Activated CD8-positive, alpha-beta memory T cell treated with anti-CD3 and anti-CD28 coated beads, Interleukin-2, amount 50 U/mL, for 4 hours (primary cell): Measurements from ENCODE around the gene MIB1.

Experiments
- DNase-seq: peaks from one replicate; pipeline ENCODE4 v3.0.0-alpha.2; 2020

Gene MIB1

DNA sequence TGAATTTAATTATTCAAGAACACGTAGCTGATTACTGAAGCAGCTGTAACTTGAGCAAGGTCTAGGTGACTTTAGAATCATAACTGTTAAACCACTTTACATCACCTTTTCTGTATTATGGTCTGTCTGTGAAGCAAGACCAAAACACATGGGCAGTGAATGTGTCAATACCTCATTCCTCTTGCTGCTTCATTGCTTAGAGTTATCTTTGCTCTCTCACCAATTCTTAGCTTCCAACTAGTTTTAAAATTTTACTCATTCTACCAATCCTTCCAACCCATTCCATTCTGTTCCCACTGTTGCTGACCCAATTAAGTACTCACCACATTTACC lies 80.2 kb downstream of the MIB1 start:
- no peak for DNase-seq

DNA sequence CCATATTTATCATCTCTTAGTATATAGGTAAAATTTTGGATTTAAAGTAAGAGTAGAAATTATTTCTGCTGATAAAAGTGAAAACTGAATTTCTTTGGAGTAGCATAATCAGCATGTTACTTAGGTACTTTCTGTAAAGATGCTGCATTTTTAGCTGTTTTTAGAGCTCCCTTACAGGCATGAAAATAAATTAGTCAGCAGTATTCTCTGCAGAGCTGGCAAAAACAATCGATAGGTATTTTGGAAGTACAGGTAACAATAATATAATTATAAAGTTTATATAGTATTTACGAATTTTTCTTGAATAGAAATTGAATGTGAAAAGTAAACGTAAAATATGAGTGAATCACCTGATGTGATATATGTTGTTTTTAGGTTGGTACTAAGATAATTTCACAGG lies 83.3 kb downstream of the MIB1 start:
- no peak for DNase-seq

DNA sequence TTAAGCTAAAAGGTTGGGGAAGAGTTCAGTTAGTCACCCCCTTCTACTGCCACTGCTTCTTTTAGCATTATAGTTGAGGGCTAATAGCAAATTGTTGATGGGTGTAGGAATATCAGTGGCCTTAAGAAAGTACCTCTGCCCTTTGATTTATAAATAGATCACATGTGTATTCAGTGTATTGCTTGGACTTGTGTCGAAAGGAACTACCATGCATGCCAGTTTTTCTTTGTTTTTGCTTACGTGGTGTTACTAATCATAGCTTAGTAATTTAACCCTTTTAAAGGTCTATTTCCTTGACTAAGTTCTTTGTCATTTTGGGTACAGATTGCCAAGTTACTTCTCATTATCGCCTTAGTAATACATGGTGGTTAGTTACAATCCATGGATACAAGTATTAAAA lies 85.6 kb downstream of the MIB1 start:
- no peak for DNase-seq

DNA sequence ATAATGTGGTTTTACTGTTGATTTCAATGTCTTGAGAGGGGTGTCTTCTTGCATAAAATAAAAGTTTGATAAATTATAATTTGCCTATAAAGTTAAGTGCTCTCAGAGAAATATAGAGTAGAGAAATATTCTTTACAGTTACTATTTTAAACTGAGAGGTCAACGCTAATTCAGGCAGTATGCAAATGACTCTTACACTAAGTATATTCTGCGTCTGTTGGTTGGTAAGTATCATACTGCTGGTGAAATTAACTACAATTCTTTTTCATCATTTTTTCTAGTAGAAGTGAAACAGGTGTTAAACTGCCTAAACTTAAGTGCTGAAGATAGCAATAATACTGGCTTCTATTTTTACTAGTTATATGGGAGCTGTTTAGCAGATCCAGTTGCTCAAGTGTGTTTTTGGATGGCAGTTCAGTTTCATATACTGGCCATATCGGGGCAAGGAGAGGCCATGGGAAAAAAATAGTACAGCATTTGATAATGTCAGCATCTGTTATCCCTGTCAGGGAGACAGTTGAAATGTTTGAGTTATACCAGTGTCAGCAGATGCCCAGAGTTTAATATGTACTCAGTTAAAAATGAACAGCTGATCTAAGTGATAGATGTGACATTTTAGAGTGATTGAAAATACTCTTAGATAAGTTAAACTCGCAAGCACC lies 86.2 kb downstream of the MIB1 start:
- no peak for DNase-seq

DNA sequence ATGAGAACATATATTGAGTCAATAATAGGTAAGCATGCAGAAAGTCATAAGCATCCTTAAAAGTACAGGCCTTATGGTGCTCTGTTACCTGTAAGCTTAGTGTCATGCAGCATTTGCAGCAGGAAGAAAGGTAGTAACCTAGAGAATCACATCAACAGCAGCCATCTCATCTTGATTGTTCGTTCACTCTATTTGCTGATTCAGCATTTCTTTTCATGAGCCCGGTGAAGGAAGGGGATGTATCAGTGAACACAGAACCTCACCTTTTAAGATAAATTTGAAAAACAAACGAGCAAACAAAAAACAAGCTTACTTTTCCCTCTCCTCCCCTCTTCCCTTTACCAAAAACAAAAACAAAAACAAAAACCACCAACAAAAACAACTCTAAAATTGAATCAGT lies 89.9 kb downstream of the MIB1 start:
- no peak for DNase-seq

DNA sequence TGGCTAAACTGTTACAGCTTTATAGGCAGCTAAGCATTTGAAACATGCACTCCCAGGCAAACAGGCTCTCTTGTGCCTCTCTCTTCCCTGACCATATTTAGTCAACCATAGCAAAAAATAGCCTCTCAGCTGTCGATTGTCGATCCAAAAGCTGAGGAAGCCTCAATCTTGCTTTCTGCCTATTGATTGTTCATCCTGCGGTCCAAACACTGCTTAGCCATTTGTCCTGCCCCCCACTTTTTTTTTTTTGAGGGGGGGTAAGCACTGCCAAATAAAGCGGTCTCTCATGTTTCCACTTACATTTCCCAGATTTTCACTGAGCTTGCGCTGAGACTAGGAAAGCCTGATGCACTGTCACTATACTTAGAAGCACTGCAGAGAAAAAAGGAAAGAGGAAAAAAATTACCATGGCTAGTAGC lies 90.8 kb downstream of the MIB1 start:
- DNase-seq, result no peak

DNA sequence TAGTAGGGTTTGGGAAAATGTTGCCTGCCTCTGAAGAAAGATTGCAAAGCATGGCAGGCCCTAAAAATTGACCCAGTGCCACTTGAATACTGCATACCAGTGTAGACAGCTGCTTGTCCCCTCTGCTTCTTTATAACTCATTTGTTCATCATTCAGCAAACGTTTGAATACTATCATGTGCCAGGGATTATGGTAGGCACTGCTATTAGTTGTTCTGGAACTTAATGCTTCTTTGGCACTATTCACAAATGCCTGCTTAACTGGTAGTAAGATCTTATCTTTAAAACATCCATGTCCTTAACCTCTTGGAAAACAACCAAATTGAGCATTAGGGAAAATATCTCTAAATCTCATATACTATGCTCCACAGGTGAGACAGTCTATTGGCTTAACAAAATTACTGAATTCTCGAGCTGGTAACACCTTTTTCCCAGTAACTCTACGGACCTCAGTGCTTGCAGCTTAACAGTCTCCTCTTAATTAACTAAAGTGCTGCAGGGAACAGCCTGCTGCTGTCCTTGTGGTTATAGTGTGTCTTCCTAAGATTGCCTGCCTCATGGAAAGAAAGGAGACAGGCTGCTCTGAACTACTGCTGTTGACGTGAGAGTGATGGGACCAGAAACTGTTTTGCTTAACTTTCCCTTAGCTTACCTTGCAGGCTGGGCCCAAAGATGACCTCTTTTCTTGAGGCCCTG lies 93.2 kb downstream of the MIB1 start:
- DNase-seq, result no peak

DNA sequence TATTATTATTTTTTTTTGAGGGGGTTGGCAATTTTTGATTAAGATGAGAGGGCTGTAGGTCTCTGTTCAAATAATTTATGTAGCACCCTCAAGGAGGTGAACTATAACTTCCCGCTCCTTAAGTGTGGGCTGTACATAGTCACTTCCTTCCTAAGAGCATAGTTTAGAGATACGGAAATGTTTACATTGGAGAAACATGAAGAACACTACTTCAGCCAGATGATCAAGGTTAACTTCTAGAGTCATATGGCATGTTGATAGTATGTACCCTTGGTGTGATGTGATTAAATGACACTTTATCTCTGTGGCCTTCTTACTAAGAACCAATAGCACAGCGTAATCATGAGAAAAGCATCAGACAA lies 93.7 kb downstream of the MIB1 start:
- no peak for DNase-seq

DNA sequence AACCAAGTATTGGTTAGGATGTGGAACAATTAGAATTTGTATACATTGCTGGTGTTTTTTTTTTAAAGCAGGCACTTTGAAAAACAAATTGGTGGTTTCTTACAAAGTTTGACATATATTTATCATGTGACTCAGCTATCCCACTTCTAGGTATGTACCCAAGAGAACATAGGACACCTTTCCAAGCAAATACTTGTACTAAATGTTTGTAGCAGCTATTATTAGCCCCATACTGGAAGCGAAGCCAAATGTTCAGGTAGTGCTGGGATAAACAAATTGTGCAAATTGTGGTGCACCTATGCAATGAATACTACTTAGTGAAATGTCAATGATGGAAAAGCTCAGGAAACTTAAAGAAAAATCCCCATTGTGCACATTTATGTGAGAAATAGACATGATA lies 101.0 kb downstream of the MIB1 start:
- no peak for DNase-seq

DNA sequence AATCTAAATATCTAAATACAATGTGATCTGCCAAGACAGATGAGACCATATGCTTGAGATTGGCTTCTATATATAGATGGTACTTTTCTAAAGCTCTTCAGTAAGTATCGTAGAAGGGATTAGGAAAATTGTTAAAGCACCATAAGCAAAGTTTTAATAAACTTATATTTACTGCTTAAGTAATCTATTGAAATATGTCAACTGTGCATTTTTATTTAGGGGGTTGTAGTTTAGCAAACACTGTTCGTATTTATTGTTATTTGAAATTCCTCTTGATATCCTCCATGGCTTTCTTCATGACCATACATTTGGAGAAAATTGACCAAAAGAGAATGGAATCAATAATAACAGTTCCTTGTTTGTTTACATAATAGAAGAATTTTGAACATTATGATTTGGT lies 102.7 kb downstream of the MIB1 start:
- no peak for DNase-seq

DNA sequence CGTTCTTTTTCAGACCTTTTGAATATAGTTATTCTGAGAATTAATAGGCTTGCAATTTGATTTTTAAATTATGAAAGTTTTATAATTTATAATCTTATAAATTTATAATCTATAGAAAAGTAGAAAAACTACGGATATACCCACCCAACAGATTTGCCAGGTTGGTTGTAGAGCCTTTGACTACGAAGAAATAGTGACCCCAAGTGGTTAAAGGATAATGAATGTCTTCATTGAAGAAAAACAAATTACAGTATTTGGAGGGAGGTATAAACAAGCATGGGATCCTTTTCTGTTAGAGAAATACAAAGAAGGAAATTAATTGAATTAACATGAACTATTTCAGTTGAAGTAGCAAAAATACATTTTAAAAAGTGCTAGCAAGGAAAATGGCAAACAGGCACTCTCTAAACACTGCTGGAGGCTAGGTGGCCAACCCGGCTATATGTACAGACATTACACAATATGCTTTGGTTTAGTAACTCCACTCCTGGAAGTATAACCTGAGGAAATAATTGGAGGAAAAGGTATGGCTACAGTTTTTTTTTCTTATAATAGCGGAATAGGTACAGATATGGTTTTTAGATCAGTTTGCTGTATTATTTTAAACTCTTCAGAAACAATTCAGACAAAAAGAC lies 110.9 kb downstream of the MIB1 start:
- DNase-seq, result no peak

DNA sequence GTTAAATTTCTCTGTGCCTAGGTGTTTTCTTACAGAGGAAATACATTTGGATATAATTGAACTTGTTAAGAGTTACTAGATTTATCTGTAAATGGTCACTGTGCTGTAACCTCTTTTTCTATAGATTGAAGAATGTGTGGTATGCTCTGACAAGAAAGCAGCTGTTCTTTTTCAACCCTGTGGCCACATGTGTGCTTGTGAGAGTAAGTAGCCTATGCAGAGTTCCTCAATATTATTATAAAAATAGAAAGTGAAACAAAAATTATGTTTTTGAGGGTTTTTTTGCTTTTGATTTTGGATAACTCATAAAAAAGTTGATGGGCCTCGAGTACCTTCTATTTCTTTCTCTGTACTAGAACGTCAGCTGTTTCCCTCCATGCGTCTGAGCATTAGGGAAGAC lies 112.4 kb downstream of the MIB1 start:
- DNase-seq, result no peak

DNA sequence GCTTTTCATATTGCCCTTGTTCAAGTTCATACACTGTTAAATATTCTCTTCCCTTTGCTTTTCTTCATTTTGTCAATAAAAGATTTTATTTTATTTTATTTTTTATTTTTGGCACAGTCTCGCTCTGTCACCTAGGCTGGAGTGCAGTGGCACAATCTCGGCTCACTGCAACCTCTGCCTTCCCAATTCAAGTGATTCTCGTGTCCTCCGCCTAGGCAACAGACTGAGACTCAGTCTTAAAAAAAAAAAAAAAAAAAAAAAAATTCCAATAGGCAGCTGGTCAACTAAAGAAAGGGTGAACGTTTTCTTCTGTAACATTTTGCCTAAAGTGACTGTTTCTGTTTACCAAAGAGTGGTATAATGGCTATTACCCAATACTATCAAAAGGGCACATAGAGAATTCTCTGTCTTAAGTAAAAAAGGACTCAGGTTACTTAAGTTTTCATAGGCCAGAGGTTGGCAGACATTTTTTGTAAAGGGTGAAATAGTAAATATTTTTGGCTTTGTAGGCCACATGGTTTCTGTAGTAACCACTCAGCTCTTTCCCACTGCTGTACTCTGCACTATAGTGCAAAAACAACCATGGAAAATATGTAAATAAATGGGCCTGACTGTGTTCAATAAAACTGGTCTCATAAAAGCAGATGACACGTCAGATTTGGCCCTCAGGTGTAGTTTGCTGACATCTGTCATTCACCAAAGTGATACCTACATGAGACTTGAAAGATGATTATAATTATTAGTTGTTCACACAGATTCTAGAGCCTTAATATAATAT lies 113.4 kb downstream of the MIB1 start:
- DNase-seq, result no peak

DNA sequence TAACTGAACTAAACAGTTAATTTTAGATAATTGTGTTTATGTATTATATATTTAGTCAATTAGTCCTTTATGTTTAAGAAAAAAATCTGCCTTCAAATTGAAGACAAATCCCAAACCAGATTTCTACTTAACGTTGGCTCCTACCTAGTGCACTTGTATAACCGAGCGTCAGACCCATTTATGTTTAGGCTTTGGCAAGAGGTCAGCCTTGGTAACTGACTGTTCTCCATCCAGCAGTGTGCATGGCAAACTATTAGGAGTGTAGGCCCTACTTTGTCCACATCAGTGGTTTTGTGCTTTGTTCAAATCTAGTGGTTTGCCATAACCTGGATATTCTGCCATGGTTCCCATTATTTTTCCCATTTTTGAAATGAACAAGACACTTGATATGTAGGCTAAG lies 114.8 kb downstream of the MIB1 start:
- DNase-seq, result no peak

DNA sequence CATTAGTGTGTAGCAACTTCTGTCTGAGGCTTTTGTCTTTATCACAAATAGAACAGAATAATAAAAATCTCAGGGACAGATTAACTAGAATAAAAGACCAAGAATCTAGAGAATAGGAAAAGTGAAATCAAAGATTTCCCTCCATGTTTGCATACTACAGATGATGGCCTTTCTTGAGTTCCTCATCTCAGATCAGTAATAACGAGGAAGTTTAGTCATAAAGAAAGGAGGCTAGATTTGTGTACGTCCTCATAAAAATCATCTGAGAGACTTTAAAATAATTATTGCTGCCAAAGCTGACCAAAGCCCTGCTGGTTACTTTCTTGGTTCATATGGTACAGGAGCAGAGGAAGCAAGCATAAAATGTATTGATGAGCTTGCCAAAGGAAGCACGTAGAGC lies 117.3 kb downstream of the MIB1 start:
- DNase-seq, result no peak

DNA sequence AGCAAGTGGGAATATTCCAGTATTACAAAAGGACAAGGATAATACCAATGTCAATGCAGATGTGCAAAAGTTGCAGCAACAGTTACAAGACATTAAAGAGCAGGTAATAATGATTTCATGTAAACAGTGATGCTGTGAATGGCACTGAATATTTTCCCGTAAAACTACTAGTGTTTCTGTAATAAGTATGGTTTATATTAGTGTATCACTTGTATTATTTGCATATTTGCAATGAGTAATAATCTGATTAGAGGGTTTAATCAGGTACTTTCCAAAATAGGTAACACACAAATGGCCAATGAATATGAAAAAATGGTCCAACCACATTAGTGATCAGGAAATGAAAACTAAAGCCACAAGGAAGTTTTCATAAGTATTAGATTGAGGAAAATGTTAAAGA lies 118.0 kb downstream of the MIB1 start:
- no peak for DNase-seq

DNA sequence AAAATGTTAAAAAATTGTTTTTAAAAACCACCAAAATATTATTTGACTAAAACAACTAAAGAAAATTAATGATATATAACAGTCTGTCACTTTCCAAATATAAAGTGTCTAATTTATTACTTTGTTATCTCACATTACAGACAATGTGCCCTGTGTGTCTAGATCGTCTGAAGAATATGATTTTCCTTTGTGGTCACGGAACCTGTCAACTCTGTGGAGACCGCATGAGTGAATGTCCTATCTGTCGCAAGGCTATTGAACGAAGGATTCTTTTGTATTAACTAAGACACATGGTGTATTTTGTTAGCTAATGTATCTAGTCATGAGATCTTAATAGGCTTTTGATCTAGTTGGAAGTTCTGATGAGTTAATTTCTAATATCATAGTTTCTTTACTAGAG lies 123.8 kb downstream of the MIB1 start:
- no peak for DNase-seq

DNA sequence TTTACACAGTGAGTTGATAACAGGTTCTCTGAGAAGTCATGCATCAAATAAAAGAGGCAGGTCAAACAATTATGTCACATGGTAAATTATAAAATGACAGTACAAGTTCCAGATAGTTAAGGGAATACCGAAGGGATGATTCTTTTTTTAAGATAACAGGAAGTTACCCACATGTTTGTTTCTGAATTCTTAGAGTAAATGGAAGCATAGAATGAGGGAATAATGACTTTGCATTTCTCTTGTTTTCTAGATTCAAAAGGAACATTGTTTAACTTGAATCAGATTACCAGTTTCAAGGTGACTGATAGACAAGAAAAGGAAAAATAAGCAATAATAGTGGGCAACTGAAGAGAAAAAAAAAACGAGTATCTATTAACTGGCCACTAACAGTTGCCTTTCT lies 124.5 kb downstream of the MIB1 start:
- no peak for DNase-seq

DNA sequence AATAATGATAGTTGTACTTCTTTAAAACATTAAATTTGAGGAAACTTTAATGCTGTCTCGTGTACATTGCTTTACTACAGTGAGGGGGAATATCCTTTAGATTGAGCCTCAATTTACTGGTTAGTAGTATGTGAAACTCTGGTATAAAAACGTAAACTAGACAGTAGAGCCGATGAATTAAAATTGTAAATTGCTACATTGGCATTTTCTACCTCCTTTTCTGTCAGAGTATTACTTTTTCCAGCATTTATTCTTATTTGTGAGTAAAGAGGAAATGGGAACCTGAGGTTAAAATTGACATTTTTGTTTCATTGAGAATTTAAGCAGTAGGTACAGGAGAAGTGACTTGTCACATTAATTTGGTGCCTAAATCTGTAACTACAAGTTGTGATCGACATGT lies 128.2 kb downstream of the MIB1 start:
- no peak for DNase-seq

DNA sequence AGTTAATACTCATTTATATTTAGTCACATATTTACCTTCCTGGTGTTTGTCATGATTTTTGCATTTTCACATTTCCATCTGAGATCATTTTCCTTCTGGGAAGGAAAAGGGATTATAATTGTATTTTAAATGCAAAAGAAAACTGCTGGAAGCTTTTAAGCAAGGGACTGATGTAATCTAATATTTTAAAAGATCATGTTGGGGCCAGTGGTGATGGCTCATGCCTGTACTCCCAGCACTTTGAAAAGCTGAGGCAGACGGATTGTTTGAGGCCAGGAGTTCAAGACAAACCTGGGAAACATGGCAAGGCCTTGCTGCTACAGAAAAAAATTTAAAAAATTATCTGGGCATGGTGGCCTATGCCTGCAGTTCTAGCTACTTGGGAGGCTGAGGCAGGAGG lies 149.0 kb downstream of the MIB1 start:
- no peak for DNase-seq

DNA sequence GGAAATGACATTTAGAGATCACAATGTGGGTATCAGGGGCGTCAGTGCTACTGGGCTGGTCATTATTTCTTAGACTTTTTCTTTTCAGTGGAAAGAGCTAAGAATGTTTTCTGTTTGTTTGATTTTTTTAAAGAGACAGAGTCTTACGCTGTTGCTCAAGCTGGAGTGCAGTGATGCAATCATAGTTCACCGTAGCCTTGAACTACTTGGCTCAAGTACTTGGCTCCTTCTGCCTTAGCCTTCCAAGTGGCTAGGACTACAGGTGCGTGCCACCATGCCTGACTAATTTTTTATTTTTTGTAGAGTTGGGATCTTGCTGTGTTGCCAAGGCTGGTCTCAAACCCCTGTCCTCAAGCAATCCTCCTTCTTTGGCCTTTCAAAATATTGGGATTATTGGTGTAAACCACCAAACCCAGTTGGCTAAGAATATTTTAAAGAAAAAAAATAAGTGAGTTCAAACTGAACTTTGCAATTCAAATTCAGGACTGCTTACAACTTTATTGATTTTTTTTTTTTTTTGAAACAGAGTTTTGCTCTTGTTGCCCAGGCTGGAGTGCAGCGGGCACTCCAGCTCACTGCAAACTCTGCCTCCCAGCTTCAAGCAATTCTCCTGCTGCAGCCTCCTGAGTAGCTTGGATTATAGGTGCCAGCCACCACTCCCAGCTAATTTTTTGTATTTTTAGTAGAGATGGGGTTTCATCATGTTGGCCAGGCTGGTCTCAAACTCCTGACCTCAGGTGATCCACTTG lies 154.2 kb downstream of the MIB1 start:
- DNase-seq, result no peak

DNA sequence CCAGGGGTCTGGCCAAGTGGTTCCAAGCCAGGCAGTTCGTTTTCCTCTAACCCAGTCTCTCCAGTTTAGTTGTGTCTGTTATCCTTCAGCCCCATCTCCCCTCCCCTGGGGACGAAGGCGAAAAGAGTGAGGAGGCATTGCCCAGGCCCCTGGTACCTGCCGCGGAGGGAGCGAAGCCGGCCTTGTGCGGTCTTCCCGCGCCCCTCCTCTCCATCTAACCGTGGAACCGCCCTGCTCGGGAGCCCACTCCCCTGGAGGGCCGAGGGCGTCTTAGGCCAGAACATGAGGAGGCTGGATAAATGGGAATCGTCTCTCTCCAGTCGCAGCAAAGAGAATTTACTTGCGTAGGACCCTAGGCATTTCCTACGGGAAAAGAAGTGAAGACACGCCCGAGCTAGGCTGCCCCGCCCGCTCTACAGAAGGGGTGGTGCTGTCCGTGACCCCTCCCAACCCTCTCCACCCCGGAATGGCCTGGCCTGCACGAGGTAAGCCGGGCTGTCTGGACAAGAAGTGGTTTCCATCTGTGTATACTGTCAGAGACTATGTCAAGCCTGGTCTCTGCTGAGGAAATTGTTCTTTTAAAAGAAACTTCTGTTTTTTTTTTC lies 156.2 kb downstream of the MIB1 start:
- DNase-seq, result no peak

DNA sequence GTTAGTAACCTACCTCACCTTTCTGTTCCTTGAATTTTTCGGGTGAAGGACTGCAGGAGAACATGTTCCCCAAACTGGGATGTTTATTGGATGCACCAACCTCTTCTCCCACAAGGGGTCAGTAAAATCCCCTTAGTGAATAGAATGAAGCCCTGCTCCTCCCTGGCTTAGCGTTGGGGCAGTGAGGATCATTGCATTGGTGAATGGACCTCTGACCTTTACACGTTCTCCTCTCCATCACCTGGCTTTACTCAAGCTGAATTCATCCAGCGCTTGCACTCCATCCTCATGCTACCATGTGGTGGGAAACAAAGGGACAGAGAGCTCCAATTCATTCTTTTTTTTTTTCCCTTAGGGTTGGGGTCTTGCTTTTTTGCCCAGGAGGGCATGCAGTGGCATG lies 157.2 kb downstream of the MIB1 start:
- DNase-seq, result peak; percentile 16
